OCI-LY7 (cell line): ENCODE data around the gene EMP1. TPM values are rescaled to one million over a fixed set of nuclear protein-coding genes. Genes with fewer than 3 reads are reported as not detected.

Experiments used
- BruUV-seq: library from RNA; stranded (reverse); fragments of 400-500 nt; replicated peaks from 2 replicates; lab custom pipeline; 2021; lab: Mats Ljungman, UMichigan
- CTCF ChIA-PET: fragments of 300-600 bp; sonication (Branson Sonifier 250); formaldehyde crosslinking; loops from one replicate; lab custom pipeline; 2022; ENCODE audit warnings: antibody characterized with exemption; ENCODE audit not compliant: unreplicated experiment; lab: Charles Lee
- POLR2A ChIA-PET: fragments of 300-600 bp; sonication (Branson Sonifier 250); formaldehyde crosslinking; loops from one replicate; lab custom pipeline; 2022; ENCODE audit warnings: antibody characterized with exemption; lab: Charles Lee
- DNase-seq: peaks from one replicate; pipeline ENCODE4 v3.0.0-alpha.2; 2015; ENCODE audit warnings: low spot score
- H2AFZ ChIP-seq: fragments of 200-600 bp; sonication (generic), shearing (Covaris generic); 2 replicates; pipeline ENCODE4 v1.6.1; 2014; ENCODE audit warnings: mild to moderate bottlenecking, antibody characterized with exemption, low read length, moderate library complexity
- H3K27ac ChIP-seq: fragments of 200-600 bp; sonication (generic); 2 replicates; pipeline ENCODE4 v1.5.1; 2014; ENCODE audit warnings: mixed run types, low read depth, mild to moderate bottlenecking, moderate library complexity, low read length, inconsistent platforms; ENCODE audit not compliant: poor library complexity, severe bottlenecking
- H3K36me3 ChIP-seq: fragments of 200-600 bp; sonication (generic); 2 replicates; pipeline ENCODE4 v1.6.1; 2014; ENCODE audit warnings: mild to moderate bottlenecking, antibody characterized with exemption, low read length, moderate library complexity, mixed read lengths; ENCODE audit not compliant: insufficient read depth
- H3K4me1 ChIP-seq: fragments of 200-600 bp; sonication (generic); 2 replicates; pipeline ENCODE4 v1.5.1; 2014; ENCODE audit warnings: mild to moderate bottlenecking, low read length; ENCODE audit not compliant: insufficient read depth, poor library complexity, severe bottlenecking
- H3K4me2 ChIP-seq: fragments of 200-600 bp; sonication (generic); 2 replicates; pipeline ENCODE4 v1.6.1; 2014; ENCODE audit warnings: mild to moderate bottlenecking, low read length
- H3K4me3 ChIP-seq: fragments of 200-600 bp; sonication (generic); 2 replicates; pipeline ENCODE4 v1.5.1; 2014; ENCODE audit warnings: mild to moderate bottlenecking, low read depth, low read length; ENCODE audit not compliant: poor library complexity, severe bottlenecking
- H3K79me2 ChIP-seq: fragments of 200-600 bp; sonication (generic); 2 replicates; pipeline ENCODE4 v1.6.1; 2016; ENCODE audit warnings: low read depth, mild to moderate bottlenecking, low read length, moderate library complexity, mixed read lengths; ENCODE audit not compliant: insufficient read depth
- H3K9me2 ChIP-seq: fragments of 200-600 bp; sonication (generic); 2 replicates; pipeline ENCODE4 v1.6.1; 2016; ENCODE audit warnings: mild to moderate bottlenecking, low read length, mixed read lengths; ENCODE audit not compliant: insufficient read depth
- H3K9me3 ChIP-seq: fragments of 200-600 bp; sonication (generic); 2 replicates; pipeline ENCODE4 v1.6.1; 2014; ENCODE audit warnings: mild to moderate bottlenecking, mixed run types, low read length, mixed read lengths
- H4K20me1 ChIP-seq: fragments of 200-600 bp; sonication (generic); 2 replicates; pipeline ENCODE4 v1.6.1; 2014; ENCODE audit warnings: mild to moderate bottlenecking, antibody characterized with exemption, low read length, moderate library complexity, mixed read lengths; ENCODE audit not compliant: insufficient read depth
- EZH2phosphoT487 ChIP-seq: fragments of 200-600 bp; sonication (generic); IDR thresholded peaks from 2 replicates; pipeline ENCODE4 v1.6.1; 2018; ENCODE audit warnings: low read depth, borderline replicate concordance, mild to moderate bottlenecking, mixed run types, antibody characterized with exemption, low read length, moderate library complexity, mixed read lengths
- intact Hi-C: fragments of 100-400 bp; cut with micrococcal nuclease; formaldehyde crosslinking; loops from one replicate; pipeline ENCODE4 v1.10.0; 2022; ENCODE audit not compliant: unreplicated experiment
- total RNA-seq, 2 experiments: library from RNA; depleted of rRNA in 1 of 2; stranded (reverse); fragments of >200 nt in 1 of 2; shearing (Covaris generic) in 1 of 2; gene quantifications; 2 replicates each; pipeline ENCODE4 v1.2.3, GENCODE V29; 2014 to 2022
- TF ChIP-seq, protein P1 (sequence below): fragments of 200-600 bp; sonication (generic); conservative IDR thresholded peaks from 2 replicates; pipeline ENCODE4 v1.5.1; 2014; ENCODE audit warnings: mild to moderate bottlenecking, antibody characterized with exemption, low read length, moderate library complexity, mixed read lengths

EMP1 gene
- total RNA-seq, 2 experiments from 2014 or later = 0.40 TPM; not detected in 1

DNA sequence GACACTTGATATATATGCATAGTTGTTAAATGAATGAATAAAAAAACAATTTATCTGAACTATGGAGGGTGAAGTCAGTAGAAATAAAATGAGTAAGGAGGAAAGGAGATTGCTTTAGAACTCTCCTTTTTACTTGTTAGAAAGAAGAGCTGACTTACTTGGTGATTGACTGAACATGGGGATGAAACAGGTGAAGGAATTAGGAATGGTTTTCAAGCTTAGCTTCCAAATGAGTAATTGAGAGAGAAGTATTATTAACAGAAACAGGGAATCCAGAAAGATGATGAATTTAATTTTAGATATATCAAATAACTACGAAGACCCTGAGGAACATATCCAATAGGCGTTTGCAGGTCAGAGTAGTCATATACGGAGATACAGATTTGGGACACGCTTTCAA lies 33.6 kb upstream of the EMP1 start:
- TF ChIP-seq EZH2phosphoT487 = no peak
- TF ChIP-seq, protein P1, sequence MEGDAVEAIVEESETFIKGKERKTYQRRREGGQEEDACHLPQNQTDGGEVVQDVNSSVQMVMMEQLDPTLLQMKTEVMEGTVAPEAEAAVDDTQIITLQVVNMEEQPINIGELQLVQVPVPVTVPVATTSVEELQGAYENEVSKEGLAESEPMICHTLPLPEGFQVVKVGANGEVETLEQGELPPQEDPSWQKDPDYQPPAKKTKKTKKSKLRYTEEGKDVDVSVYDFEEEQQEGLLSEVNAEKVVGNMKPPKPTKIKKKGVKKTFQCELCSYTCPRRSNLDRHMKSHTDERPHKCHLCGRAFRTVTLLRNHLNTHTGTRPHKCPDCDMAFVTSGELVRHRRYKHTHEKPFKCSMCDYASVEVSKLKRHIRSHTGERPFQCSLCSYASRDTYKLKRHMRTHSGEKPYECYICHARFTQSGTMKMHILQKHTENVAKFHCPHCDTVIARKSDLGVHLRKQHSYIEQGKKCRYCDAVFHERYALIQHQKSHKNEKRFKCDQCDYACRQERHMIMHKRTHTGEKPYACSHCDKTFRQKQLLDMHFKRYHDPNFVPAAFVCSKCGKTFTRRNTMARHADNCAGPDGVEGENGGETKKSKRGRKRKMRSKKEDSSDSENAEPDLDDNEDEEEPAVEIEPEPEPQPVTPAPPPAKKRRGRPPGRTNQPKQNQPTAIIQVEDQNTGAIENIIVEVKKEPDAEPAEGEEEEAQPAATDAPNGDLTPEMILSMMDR = no peak
- Histone ChIP-seq H3K27ac (no peak overlapping the region), H3K9me3 (no peaks in the 10 kb centered on the region), H3K4me3 (no peak overlapping the region), H4K20me1 (no peaks in the 10 kb centered on the region), H3K4me1 (no peaks in the 10 kb centered on the region), H3K36me3 (no peaks in the 10 kb centered on the region), H3K79me2 (no peaks in the 10 kb centered on the region), H2AFZ (no peak overlapping the region), H3K9me2 (no peaks in the 10 kb centered on the region), H3K4me2 (no peak overlapping the region)
- CTCF ChIA-PET = no interaction called here
- no peak for DNase-seq
- intact Hi-C loops = no loop called here
- POLR2A ChIA-PET = no interaction called here
- BruUV-seq = no TSS peak

DNA sequence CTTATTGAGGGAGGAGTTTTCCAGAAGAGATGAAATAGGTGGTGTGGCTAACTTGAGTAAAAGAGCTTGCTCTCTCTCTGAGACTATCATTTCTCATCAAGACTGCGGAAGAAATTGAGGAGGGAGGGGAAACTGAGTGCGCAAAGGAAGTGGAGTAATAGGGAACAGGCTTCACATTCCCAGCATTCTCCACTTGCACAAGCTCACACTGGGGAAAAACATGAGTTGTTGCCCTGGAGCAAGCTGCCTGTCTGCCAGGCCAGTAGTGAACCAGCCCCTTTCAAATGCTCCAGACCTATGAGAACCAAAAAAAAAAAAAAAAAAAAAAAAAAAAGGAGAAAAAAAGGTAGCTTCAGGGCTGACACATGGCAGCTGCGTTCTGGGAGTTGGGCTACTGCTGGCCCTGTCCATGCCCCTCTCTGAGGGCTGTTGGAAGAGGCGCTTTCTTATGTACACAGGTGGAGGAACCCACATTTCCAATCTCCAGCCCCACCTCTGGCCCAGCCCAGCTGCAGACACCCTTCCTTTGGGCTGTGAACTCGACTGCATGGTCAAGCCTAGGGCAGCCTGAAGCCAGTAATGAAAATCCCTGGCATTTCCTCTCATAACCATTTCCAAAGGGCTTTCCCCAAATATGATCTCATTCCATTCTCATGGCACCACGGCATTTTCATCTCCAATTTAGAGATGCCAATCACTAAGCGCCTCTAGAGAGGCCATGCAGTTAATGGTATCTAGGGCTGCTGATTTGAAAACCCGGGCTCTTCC lies 32.5 kb upstream of the EMP1 start:
- no peak overlapping the region for H2AFZ ChIP-seq
- BruUV-seq = no TSS peak
- DNase-seq = no peak
- no peaks in the 10 kb centered on the region for H3K36me3 ChIP-seq
- no peaks in the 10 kb centered on the region for H3K9me3 ChIP-seq
- H3K9me2 ChIP-seq = no peaks in the 10 kb centered on the region
- intact Hi-C loops = no loop called here
- no peak for TF ChIP-seq EZH2phosphoT487
- TF ChIP-seq, protein P1 = no peak
- H3K4me2 ChIP-seq = no peak overlapping the region
- no peaks in the 10 kb centered on the region for H4K20me1 ChIP-seq
- no peak overlapping the region for H3K27ac ChIP-seq
- no peaks in the 10 kb centered on the region for H3K79me2 ChIP-seq
- ChIA-PET CTCF (no interaction called here), POLR2A (interaction anchor here (0.6 kb wide), 1 partner anchor 39 kb away, joined by 5 read pairs; no protein-coding TSS in a partner anchor)
- H3K4me1 ChIP-seq = no peaks in the 10 kb centered on the region
- H3K4me3 ChIP-seq = no peak overlapping the region

DNA sequence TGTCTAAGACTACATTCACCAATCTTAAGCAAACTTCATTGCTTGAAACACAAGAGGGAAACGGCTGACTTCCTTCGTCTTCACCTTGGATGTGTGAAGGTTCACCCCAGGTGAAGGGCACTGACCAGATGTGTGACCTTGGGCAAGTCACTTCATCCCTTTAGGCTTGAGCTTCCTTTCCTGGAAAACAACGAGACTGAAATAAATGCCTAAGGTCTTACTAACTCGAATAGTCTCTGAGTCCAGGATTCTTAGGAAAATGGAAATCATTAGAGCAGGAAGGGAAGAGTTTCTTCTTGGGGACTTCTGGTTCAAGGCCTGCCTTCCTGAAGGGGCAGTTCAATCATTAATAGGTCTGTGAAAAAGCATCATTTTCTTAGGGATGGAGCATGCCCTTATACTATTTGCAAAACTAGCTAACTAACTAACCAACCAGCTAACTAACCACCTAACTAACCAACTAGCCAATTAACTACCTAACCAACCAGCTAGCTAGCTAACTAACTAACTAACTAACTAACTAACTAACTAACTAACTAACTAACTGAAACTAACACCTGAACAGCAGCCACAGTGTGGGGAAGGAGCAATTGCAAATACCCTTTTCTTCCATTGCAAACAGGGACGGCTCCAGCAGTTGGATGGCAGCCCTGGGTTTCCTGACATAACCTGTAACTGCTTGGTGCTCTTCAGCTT lies 31.5 kb upstream of the EMP1 start:
- no TSS peak for BruUV-seq
- no peak overlapping the region for H3K27ac ChIP-seq
- H3K79me2 ChIP-seq = no peaks in the 10 kb centered on the region
- no peaks in the 10 kb centered on the region for H3K4me1 ChIP-seq
- H3K36me3 ChIP-seq = no peaks in the 10 kb centered on the region
- no peaks in the 10 kb centered on the region for H3K9me3 ChIP-seq
- DNase-seq = no peak
- no peaks in the 10 kb centered on the region for H3K9me2 ChIP-seq
- ChIA-PET POLR2A (no interaction called here), CTCF (no interaction called here)
- H4K20me1 ChIP-seq = no peaks in the 10 kb centered on the region
- intact Hi-C loops = no loop called here
- no peak for TF ChIP-seq EZH2phosphoT487
- TF ChIP-seq, protein P1 = no peak
- no peak overlapping the region; the same call in 1 of the 2 replicates for H2AFZ ChIP-seq
- H3K4me2 ChIP-seq = no peak overlapping the region
- no peak overlapping the region for H3K4me3 ChIP-seq
